ENCODE results near the gene HES6.

Gene HES6

DNA sequence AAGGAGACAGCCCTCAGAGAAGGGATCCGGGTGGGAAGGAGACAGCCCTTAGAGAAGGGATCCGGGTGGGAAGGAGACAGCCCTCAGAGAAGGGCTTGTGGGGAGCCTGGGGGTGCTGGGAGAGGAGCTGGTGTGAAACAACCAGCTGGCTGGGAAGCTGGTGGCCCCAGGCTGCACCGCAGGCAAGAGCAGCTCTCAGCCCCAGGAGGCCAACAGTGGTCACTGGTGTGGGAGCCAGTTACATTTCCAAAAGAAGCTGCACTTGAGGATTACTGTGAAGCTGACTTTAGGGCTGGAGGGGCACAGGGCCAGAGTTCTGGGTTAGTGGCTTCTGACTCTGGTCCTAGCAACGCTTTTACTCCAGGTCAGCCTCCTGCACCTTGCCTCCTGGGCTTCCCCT lies 3.3 kb downstream of the HES6 start:
- no peak for DNase-seq (ENCODE audit: low spot score)
- TF ChIP-seq, protein P1, sequence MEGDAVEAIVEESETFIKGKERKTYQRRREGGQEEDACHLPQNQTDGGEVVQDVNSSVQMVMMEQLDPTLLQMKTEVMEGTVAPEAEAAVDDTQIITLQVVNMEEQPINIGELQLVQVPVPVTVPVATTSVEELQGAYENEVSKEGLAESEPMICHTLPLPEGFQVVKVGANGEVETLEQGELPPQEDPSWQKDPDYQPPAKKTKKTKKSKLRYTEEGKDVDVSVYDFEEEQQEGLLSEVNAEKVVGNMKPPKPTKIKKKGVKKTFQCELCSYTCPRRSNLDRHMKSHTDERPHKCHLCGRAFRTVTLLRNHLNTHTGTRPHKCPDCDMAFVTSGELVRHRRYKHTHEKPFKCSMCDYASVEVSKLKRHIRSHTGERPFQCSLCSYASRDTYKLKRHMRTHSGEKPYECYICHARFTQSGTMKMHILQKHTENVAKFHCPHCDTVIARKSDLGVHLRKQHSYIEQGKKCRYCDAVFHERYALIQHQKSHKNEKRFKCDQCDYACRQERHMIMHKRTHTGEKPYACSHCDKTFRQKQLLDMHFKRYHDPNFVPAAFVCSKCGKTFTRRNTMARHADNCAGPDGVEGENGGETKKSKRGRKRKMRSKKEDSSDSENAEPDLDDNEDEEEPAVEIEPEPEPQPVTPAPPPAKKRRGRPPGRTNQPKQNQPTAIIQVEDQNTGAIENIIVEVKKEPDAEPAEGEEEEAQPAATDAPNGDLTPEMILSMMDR (IDR thresholded peaks at IDR 0.05; ENCODE audit: extremely low read depth, missing control alignments), result no peak

DNA sequence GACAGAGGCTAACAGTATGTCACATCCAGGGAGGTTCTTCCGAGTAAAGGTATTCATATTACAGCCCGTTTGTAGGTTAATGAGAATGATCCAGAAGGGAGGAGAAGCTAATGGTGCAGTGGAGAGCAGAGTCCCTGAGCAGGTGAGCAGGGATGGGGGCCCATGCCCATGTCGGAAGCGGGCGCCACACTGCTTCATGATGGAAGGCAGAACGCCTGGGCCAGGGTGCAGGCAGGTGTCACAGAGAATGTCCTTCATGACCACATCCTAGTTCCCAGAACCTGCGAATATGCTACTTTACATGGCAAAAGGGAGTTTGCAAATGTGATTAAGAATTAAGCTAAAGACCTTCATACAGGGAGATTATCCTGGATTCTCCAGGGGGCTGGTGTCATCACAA lies 4.0 kb downstream of the HES6 start:
- no peak for DNase-seq (ENCODE audit: low spot score)
- TF ChIP-seq, protein P1 (IDR thresholded peaks at IDR 0.05; ENCODE audit: extremely low read depth, missing control alignments), result no peak

DNA sequence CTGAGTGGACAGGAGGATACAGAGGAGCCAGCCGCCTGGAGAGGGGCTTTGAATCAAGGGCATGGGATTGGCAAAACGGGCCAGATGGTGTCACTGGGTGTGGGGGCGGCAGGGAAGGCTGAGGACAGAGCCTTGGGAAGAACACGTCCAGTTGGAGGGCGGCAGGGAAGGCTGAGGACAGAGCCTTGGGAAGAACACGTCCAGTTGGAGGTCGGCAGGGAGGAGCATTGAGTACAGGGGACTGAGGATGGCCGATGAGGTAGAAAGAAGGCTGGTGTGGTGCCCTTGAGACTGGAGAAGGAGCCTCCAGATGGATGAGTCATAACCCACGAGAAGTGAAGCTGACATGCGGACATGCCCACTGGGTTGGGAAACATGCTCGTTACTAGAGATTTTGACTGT lies 4.5 kb downstream of the HES6 start:
- DNase-seq (ENCODE audit: low spot score), result no peak
- TF ChIP-seq, protein P1 (IDR thresholded peaks at IDR 0.05; ENCODE audit: extremely low read depth, missing control alignments), result no peak

DNA sequence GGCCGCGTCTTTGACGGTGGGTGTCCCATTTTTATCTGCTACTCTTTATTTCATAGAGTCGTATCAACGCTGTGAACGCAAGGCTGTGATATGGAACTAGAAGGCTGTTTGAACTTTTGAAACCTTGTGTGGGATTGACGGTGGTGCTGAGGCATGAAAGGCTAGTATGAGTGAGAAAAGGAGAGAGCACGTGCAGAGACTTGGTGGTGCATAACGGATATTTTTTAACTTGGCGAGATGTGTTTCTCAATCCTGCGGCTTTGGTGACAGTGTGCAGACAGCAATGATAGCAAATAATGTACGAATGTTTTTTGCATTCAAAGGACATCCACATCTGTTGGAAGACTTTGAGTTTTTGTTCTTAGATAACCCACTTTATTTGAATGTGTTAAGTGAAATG lies 6.2 kb downstream of the HES6 start:
- DNase-seq (ENCODE audit: low spot score), result no peak

DNA sequence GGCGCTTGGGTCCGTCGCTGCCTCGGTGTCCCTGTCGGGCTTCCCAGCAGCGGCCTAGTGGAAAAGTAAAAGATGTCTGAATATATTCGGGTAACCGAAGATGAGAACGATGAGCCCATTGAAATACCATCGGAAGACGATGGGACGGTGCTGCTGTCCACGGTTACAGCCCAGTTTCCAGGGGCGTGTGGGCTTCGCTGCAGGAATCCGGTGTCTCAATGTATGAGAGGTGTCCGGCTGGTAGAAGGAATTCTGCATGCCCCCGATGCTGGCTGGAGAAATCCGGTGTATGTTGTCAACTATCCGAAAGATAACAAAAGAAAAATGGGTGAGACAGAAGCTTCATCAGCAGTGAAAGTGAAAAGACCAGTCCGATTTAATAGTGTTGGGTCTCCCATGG lies 8.0 kb downstream of the HES6 start:
- TF ChIP-seq, protein P1 (IDR thresholded peaks at IDR 0.05; ENCODE audit: extremely low read depth, missing control alignments), result no peak
- no peak for DNase-seq (ENCODE audit: low spot score)

More for the DNA sequence above, 6.2 kb downstream of the HES6 start:
- TF ChIP-seq, protein P1 (IDR thresholded peaks at IDR 0.05; ENCODE audit: extremely low read depth, missing control alignments), result no peak

DNA sequence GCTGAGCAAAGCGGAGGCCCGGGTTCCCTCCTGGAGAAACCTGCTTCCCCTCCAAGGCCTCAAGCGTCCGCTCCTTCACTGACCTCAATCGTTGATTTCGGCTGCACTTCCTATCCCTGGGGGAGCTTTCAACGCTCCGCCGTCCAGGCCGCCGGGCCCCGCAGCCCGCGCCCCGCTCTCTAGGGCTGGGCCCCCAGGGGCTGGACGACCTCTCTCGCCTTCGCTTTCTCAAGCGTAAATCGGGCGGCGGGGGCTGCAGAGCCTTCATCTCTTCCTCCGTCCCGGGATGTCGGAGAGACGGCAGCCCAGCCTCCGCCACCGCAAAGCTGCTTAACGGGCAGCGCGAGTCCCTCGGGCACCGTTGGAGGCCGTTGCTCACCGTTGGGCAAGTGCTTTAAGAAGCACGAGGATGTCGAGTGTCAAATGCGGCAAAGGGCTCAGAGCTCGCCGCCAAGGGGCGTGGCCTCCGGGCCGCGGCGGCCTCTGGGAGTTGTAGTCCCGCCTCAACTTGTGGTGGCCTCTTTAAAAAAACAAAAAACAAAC lies 8.5 kb downstream of the HES6 start:
- peak; percentile 86 for DNase-seq (ENCODE audit: low spot score)
- TF ChIP-seq, protein P1 (IDR thresholded peaks at IDR 0.05; ENCODE audit: extremely low read depth, missing control alignments), result no peak

DNA sequence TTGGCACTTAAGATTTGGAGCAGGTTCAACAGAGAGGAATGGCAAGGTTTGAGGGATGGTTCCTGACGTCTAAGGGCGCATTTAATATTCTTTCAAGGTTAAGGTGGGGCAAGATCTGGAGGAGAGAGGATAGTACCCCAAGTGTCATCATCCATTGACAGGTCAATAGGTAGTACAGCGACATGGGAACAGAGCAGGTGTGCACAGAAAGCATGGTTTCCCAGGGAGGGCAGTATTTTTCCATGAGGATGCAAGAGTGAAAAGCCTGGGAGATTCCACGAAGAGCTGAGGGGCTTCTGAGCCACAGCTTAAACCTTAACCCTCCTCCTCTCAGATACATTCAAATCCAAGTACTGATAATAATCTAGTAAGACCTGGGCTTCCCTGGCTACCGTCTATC lies 9.1 kb downstream of the HES6 start:
- DNase-seq (ENCODE audit: low spot score), result no peak
- TF ChIP-seq, protein P1 (IDR thresholded peaks at IDR 0.05; ENCODE audit: extremely low read depth, missing control alignments), result no peak

Data from GM20000 (cell line).